Subcutaneous adipose tissue (tissue), 4 donors: ENCODE results near the gene CASP8. TPM values are rescaled to one million over a fixed set of nuclear protein-coding genes. Genes with fewer than 3 reads are reported as not detected.

ENCODE experiments used
- CTCF ChIP-seq: fragments of 450-650 bp; IDR thresholded peaks from one replicate; pipeline ENCODE4 v1.5.1; 2016; ENCODE audit warnings: low read depth, mild to moderate bottlenecking, control low read depth, antibody characterized with exemption, moderate library complexity
- total RNA-seq, 4 donors: library from RNA; depleted of rRNA; stranded (reverse); fragments of >200 nt; gene quantifications; one replicate each; pipeline ENCODE4 v1.1.0, GENCODE V29; 2016

CASP8 gene
- total RNA-seq, 4 donors from 2014 or later, result 17.3 to 34.8 (median 22.7) TPM

- no peak for TF ChIP-seq CTCF
Observed at GRCh38 chr2:201257381-201257955, 2.9 kb upstream of the CASP8 start.

GRCh38 chr2:201257956-201258665, 2.2 kb upstream of the CASP8 start:
- TF ChIP-seq CTCF, result no peak

- TF ChIP-seq CTCF, result no peak
Observed at GRCh38 chr2:201258666-201259615, 1.4 kb upstream of the CASP8 start.

- no peak for TF ChIP-seq CTCF
Observed at GRCh38 chr2:201261471-201261870, 1.1 kb downstream of the CASP8 start.

- TF ChIP-seq CTCF, result no peak
Observed at GRCh38 chr2:201261906-201262305, 1.6 kb downstream of the CASP8 start.

GRCh38 chr2:201262718-201263117, 2.4 kb downstream of the CASP8 start:
- no peak for TF ChIP-seq CTCF

- TF ChIP-seq CTCF, result no peak
Observed at GRCh38 chr2:201263779-201264178, 3.4 kb downstream of the CASP8 start.
